ENCODE results near the gene MAN1C1.
"Not testable (repeated sequence)": the region's sequence is repeated elsewhere in the genome, so short reads cannot be mapped to it uniquely, and the experiment has no call there.

Gene MAN1C1

DNA sequence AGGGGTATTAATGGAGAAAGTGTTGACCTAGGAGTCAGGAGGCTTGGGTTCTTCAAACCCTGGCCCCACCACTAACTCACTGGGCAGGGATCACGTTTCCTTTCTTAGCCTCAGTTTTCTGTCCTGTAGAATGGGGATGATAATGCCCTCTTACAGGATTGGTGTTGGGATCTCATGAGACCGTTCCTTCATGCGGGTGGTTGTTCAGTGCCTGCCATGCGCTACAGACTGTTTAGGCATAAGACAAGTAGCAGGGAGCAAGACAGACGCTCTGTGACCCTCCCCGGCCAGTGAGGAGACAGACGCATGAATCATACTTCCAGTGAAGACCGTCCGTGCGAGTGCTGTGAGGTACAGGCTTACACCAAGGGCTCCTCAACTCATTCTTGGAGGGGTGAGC, 81.7 kb downstream of the MAN1C1 start:
- DNase-seq (ENCODE audit: low spot score): no peak

- DNase-seq (ENCODE audit: low spot score): not testable (repeated sequence)
Observed at GRCh38 chr1:25699059-25699458, 82.5 kb downstream of the MAN1C1 start.

- peak; percentile 50 for DNase-seq (ENCODE audit: low spot score)
Observed at GRCh38 chr1:25699500-25700143, 83.0 kb downstream of the MAN1C1 start.

GRCh38 chr1:25700144-25700523, 83.5 kb downstream of the MAN1C1 start:
- peak; percentile 85 for DNase-seq (ENCODE audit: low spot score)

DNA sequence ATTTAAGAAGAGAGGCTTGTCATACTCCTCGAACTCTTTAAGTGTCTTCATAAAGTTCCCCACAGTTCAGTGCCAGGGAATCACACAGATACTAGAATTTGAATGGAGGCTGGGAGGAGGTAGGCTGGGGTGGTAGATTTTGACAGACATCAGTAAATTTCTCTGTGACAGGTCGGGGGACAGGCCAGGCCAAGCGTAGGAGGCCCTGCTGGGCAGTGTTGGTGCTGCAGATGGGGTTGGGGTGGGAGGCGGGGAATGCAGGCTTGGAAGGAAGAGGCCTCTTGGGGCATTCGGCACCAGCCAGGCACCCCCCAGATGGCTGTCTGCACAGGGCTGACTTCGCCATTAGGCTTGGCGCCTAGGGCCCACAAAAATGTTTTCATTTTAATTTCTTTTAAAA, 84.0 kb downstream of the MAN1C1 start:
- DNase-seq (ENCODE audit: low spot score): peak; percentile 51

GRCh38 chr1:25701030-25701785, 84.6 kb downstream of the MAN1C1 start:
- DNase-seq (ENCODE audit: low spot score): no peak

GRCh38 chr1:25702101-25702775, 85.6 kb downstream of the MAN1C1 start:
- DNase-seq (ENCODE audit: low spot score): peak; percentile 69

DNA sequence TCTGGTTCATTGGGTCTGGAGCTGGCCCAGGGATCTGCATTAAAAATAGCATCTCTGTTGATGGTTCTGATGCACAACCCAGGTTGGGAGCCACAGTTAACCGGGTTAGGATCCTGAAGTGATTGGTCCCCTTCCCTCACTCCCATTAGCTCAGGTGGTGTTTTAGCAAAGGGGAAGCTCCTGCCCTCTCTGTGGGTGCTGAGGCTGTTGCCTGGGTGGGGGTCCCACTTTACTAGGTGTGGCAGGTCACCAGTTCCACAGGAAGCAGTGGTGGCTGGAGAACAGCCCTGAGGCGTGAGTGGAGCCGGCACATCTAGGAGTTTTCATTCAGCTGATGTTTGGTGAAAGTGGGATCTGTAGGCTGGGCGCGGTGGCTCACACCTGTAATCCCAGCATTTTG, 86.5 kb downstream of the MAN1C1 start:
- DNase-seq (ENCODE audit: low spot score): no peak

- DNase-seq (ENCODE audit: low spot score): no peak
Observed at GRCh38 chr1:25703671-25704266, 87.2 kb downstream of the MAN1C1 start.

DNA sequence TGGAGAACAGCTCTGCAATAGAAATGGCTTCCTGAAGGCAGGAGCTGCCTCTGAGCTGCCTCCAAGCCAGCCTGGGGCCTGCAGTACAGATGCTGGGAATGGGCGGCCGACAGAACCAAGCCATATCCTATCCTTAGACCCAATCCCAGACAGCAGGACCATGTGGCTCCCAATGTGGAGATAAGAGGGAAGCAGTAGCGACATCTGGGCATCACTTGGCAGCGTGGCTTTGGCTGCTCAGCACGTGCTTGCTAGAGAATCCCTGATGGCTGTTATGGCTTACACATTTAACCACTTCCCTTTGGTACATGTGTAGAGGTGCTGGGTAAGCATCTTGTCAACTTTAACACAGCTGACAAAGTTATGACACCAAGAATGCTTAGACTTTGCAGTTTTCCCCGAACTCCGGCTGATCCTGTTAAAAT, 87.7 kb downstream of the MAN1C1 start:
- no peak for DNase-seq (ENCODE audit: low spot score)

DNA sequence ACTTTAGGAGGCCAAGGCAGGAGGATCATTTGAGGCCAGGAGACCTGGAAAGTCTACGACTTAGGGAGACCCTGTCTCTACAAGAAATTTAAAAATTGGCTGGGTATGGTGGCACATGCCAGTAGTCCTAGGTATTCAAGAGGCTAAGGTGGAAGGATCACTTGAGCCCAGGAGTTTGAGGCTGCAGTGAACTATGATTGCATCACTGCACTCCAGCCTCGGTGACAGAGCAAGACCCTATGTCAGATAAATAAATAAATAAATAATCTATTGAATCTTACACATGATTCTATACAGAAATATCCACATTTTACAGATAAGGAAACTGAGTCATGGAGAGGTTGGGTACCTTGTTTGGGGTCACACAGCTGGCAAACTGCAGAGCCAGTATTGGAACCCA, 89.1 kb downstream of the MAN1C1 start:
- DNase-seq (ENCODE audit: low spot score): no peak

DNA sequence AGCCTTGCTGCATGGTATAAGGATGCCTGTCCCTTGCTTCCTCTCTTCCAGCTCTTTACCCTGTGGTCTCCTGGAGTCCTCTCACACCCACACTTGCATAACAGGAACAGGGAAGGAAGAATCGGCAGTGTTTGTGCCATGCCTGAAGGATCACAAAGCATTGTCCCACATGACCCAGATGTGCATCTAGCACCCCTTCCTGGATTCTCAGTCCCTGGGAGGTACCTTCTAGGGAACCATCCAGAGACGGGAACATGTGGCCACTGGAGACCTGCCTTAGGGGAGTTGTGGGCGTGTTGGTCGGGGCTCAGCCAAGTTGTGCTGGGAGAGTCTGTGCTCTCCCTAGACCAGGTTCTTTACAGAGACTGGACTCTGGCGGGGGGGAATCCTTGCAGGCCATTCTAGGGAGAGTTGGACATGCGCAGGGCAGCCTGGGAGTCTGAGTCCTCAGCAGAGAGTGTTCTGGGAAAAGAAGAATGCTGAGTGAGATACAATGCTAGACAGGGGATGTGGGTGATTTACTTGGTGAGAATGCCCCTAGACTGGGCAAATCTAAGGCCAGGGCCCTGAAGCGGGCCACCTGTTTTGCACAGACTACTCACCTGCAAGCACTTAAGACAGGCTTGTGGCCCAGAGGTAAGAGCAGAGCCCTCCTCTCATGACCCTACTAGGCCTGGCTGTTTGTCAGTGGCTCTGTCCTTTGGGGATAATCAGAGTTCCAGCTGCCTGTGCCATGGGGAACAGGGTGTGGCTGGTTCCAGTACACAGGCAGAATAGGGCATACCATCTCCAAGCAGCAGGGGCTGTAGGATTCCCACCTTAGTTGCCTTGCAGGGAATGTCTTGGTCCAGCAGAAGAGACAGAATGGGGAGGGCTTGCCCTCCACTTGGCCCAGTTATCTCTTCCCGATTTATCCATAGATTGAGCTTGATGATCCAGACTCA, 89.8 kb downstream of the MAN1C1 start:
- DNase-seq (ENCODE audit: low spot score): no peak

GRCh38 chr1:25707280-25708016, 90.9 kb downstream of the MAN1C1 start:
- DNase-seq (ENCODE audit: low spot score): peak; percentile 34

DNA sequence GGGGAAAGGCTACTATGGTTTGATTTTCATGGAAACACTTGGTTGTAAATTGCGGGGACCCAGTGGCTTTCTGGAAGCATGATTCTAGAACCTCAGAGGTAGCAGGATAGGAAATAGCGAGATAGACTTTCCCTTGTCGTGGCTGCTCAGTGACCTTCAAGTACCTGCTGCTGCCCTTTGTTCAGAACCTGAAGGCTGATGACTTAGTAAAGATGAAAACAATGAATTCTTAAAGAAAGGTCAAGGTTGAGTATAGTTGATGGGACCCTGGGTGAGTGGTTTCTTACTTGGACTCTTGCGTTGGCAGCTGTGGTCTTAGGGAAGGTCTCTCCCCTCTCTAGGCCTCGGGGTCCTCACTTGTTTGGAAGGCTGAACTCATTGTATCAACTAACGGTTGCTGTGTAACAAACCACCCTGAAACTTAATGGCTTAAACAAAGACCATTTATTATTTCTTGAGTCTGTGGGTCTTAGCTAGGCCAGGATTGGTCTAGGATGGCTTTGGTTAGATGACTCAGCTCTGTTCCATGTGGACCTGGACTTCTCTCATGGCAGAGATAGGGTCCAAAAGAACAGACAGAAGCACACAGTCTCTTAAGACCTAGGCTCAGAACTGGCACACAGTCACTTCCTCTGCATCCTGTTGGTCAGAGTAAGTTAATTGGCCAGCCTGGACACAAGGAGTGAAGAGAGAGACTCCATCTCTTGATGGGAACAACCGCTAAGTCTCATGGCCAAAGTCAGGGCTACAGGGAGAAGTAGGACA, 94.2 kb downstream of the MAN1C1 start:
- DNase-seq (ENCODE audit: low spot score): no peak

DNA sequence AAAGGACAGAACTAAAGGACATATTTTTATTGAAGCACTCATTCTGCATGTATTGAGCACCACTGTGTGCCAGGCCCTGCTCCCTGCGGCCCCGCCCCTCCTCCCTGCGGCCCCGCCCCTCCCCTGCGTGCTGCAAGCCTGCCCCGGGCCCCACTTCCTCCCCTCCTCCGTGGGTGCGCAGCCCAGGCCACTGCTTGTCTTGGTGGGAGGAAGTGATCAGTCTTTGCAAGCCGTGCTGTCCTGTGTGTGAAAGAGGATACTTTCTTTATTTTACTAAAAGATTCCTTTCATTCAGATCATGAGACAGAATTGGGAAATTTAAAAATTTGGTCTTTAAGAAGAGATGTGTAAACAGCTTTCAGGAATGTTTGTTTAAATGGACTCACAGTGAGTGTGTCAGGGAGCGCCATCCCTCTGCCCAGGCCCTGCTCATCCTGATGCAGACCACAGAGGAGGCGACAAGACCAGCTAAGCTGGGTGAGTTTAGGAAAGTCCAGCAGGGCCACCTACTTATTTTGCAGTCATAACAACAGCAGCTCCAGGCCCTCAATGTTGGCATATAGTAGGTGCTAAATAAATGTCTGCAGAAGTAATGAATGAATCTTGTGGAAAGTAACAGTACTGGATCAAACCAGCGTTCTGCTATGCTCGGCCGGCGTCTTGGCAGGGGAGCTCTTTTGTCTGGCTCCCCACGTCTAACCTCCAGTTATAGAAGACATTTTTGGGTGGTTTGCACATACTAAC, 95.1 kb downstream of the MAN1C1 start:
- DNase-seq (ENCODE audit: low spot score): no peak

DNA sequence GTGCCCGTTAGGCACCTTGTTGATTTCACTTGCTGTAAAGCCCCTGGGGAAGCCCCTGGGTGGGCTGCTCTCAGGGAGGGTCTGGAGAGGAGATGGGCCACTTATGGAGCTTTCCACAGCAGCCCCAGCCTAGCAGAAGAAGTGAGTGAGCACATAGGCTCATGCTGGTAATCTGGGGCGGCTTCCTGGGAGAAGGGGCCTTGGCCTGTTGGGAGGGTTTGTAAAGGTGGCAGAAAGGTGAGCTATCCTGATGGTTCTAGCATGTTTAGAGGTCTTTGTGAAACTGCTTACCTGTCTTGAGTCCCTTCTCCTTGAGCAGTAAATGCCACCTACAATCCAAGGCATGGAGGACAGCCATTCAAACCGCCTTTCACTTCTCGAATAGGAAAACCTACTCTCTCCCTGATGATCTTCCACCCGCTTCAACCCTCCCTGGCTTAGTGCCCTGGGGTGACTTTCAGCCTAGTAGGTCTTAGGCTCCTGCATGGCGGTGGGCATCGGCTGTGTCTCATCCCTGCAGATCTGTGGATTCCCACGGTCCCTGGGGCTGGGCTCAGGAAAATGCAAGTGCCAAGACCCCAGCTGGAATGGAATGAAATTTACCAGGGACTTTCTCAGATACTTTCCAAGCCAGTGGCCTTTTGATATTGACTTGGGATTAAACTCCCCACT, 95.8 kb downstream of the MAN1C1 start:
- no peak for DNase-seq (ENCODE audit: low spot score)

- no peak for DNase-seq (ENCODE audit: low spot score)
Observed at GRCh38 chr1:25713961-25714360, 97.4 kb downstream of the MAN1C1 start.

GRCh38 chr1:25714372-25714931, 97.9 kb downstream of the MAN1C1 start:
- DNase-seq (ENCODE audit: low spot score): no peak

DNA sequence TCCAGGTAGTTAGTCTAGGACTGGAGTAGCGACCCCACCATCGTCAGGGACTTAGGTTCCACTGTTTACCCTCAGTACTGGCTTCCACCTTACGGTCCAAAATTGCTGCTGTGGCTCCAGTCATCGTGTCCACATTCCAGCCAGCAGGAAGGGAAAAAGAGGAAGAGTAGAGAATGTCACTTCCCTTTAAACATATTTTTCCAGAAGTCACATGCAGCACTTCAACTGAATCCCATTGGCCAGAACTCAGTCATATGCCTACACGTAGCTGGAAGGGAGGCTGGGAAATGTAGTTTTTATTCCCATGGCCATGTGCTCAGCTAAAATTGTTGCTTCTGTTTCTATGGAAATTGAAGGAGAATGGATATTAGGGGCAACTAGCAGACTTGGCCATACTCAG, 99.3 kb downstream of the MAN1C1 start:
- DNase-seq (ENCODE audit: low spot score): no peak
